Stimulated activated CD8-positive, alpha-beta memory T cell treated with anti-CD3 and anti-CD28 coated beads, Interleukin-15, amount 100 ng/mL, for 4 hours (primary cell): ENCODE data around the gene ADAR.

Experiments used
- DNase-seq, 2 donors: peaks; one replicate each; pipeline ENCODE4 v3.0.0-alpha.2; 2020; ENCODE audit warnings: low read depth in 2 of 2

Gene ADAR

GRCh38 chr1:154583773-154584172, 24.2 kb downstream of the ADAR start:
- DNase-seq: no peak

- no peak for DNase-seq
Observed at GRCh38 chr1:154582885-154583284, 25.1 kb downstream of the ADAR start.

- no peak for DNase-seq
Observed at GRCh38 chr1:154581766-154582165, 26.2 kb downstream of the ADAR start.

- DNase-seq: no peak
Observed at GRCh38 chr1:154579374-154579773, 28.6 kb downstream of the ADAR start.

GRCh38 chr1:154578058-154578418, 29.9 kb downstream of the ADAR start:
- no peak for DNase-seq

- no peak for DNase-seq
Observed at GRCh38 chr1:154577346-154578057, 30.5 kb downstream of the ADAR start.

- no peak for DNase-seq
Observed at GRCh38 chr1:154575951-154576566, 31.9 kb downstream of the ADAR start.

- DNase-seq: no peak
Observed at GRCh38 chr1:154575147-154575927, 32.6 kb downstream of the ADAR start.

- DNase-seq: no peak
Observed at GRCh38 chr1:154574716-154575115, 33.3 kb downstream of the ADAR start.

- no peak for DNase-seq
Observed at GRCh38 chr1:154573168-154573510, 34.8 kb downstream of the ADAR start.

- DNase-seq: no peak
Observed at GRCh38 chr1:154572468-154573167, 35.4 kb downstream of the ADAR start.

GRCh38 chr1:154571964-154572288, 36.1 kb downstream of the ADAR start:
- DNase-seq: no peak

- no peak for DNase-seq
Observed at GRCh38 chr1:154571244-154571963, 36.6 kb downstream of the ADAR start.

- DNase-seq: no peak
Observed at GRCh38 chr1:154568157-154568815, 39.7 kb downstream of the ADAR start.

- DNase-seq: peak in 1 of 2 donors; percentile 44
Observed at GRCh38 chr1:154567386-154568156, 40.4 kb downstream of the ADAR start, which contains the start of gene CHRNB2. CHRNB2 (plus strand) TSS chr1:154567778; CDS start chr1:154568045, 267 bp downstream.

GRCh38 chr1:154565876-154566275, 42.1 kb downstream of the ADAR start:
- no peak for DNase-seq

GRCh38 chr1:154559466-154560044, 48.4 kb downstream of the ADAR start:
- DNase-seq: peak; percentile 55 to 69

GRCh38 chr1:154558720-154559465, 49.1 kb downstream of the ADAR start:
- DNase-seq: peak; percentile 99
